Esophagus (tissue), 2 donors: ENCODE measurements around the gene PSMA4. TPM values are rescaled to one million over a fixed set of nuclear protein-coding genes. Genes with fewer than 3 reads are reported as not detected.
"Not testable (repeated sequence)": the region's sequence is repeated elsewhere in the genome, so short reads cannot be mapped to it uniquely, and the experiment has no call there.

Experiments used
- H3K27ac ChIP-seq, 2 donors: one replicate each; pipeline ENCODE4 v1.5.1; 2013; ENCODE audit warnings: low read depth in 2 of 2, mild to moderate bottlenecking in 2 of 2, inconsistent platforms in 1 of 2, low read length in 1 of 2, moderate library complexity in 1 of 2
- H3K27me3 ChIP-seq, 2 donors: one replicate each; pipeline ENCODE4 v1.6.1; 2013; ENCODE audit warnings: low read length in 2 of 2, control low read depth in 1 of 2, mild to moderate bottlenecking in 1 of 2; ENCODE audit not compliant: insufficient read depth in 2 of 2, control insufficient read depth in 1 of 2
- H3K36me3 ChIP-seq, 2 donors: one replicate each; pipeline ENCODE4 v1.6.1; 2013; ENCODE audit warnings: low read length in 1 of 2; ENCODE audit not compliant: control insufficient read depth in 2 of 2, insufficient read depth in 2 of 2
- H3K4me1 ChIP-seq, 2 donors: one replicate each; pipeline ENCODE4 v1.6.1; 2013; ENCODE audit warnings: low read length in 1 of 2; ENCODE audit not compliant: control insufficient read depth in 2 of 2, insufficient read depth in 2 of 2
- H3K4me3 ChIP-seq, 2 donors: one replicate each; pipeline ENCODE4 v1.5.1; 2013; ENCODE audit warnings: low read length in 2 of 2, mild to moderate bottlenecking in 2 of 2, low read depth in 1 of 2, moderate library complexity in 1 of 2
- H3K9me3 ChIP-seq, 2 donors: one replicate each; pipeline ENCODE4 v1.6.1; 2013; ENCODE audit warnings: mild to moderate bottlenecking in 2 of 2, low read depth in 1 of 2, low read length in 1 of 2, moderate library complexity in 1 of 2; ENCODE audit not compliant: control insufficient read depth in 2 of 2, insufficient read depth in 1 of 2
- WGBS, 2 donors: extraction: QIAGEN DNeasy Blood & Tissue Kit; methylation state at CpG; one replicate each; pipeline ENCODE4 v1.1.7; 2013; 5-methylcytosine and 5-hydroxymethylcytosine counted together
- polyA plus RNA-seq, 2 donors: library from polyadenylated mRNA; stranded (reverse); fragments of 200-250 nt; gene quantifications; one replicate each; pipeline ENCODE4 v1.2.3, GENCODE V29; 2013
- donor health status: healthy with polysubstance abuse.
- donor health status: Bipolar disorder and iron deficiency.

PSMA4 gene
- polyA plus RNA-seq, 2 donors: 109 to 188 TPM

DNA sequence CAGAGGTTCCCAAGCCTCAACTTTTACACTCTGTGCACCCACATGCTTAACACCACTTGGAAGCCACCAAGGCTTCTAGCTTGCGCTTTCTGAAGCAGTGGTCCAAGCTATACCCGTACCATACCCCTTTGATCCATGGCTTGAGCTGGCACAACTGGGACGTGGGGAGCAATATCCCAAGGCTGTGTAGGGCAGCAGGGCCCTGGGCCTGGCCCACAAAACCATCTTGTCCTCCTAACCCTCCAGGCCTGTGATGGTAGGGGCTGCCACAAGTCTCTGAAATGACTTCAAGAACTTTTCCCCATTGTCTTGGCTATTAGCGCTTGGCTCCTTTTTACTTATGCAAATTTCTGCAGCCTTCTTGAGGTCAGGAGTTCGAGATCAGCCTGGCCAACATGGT lies 16.0 kb upstream of the PSMA4 start:
- no peak overlapping the region for H3K4me3 ChIP-seq

DNA sequence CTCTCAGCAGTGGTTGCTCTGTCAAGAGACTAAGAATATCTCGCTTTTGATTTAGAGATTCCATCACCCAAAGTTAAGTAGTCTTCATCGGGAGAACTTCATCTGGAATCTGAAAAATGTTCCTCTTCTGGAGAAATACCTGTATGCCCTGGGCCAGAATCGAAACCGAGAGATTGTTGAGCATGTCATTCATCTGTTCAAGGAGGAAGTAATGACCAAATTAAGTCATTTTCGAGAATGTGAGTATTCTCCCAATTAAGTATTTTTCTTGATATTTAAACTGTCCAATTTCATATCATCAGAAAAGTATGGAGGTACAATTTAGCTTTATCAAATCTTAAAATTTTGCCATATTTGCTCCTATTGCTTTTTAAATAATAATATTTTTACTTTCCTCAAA lies 12.9 kb upstream of the PSMA4 start:
- H3K27ac ChIP-seq: no peak overlapping the region
- 91 to 95% methylated on average over 5 of the region's 5 CpGs for WGBS, 2 donors
- H3K36me3 ChIP-seq: no peaks in the 10 kb centered on the region
- H3K27me3 ChIP-seq: no peaks in the 10 kb centered on the region
- H3K4me1 ChIP-seq: no peaks in the 10 kb centered on the region
- no peaks in the 10 kb centered on the region for H3K9me3 ChIP-seq
- no peak overlapping the region for H3K4me3 ChIP-seq

More for the DNA sequence above, 16.0 kb upstream of the PSMA4 start:
- no peaks in the 10 kb centered on the region for H3K36me3 ChIP-seq
- H3K27me3 ChIP-seq: no peaks in the 10 kb centered on the region
- H3K27ac ChIP-seq: no peak overlapping the region
- no peaks in the 10 kb centered on the region for H3K9me3 ChIP-seq
- H3K4me1 ChIP-seq: no peaks in the 10 kb centered on the region
- 88 to 93% methylated on average over 5 of the region's 5 CpGs for WGBS, 2 donors

DNA sequence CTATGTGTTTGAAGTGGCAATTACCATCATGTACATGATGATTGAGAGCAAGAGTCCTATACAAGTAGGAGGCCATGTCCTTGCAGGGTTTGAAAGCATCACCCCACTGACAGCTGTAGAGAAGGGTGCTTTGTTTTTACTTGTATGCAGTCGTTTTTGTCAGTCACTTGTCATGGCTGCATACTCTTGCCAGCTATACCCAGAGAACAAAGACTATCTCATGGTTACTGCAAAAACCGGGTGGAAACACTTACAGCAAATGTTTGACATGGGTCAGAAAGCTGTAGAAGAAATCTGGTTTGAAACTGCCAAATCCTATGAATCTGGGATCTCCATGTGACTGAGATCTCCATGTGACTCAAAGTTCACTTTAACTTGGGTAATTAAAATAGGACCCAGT lies 6.9 kb upstream of the PSMA4 start:
- no peaks in the 10 kb centered on the region for H3K27me3 ChIP-seq
- no peaks in the 10 kb centered on the region for H3K9me3 ChIP-seq
- WGBS, 2 donors: 48 to 51% methylated on average over 2 of the region's 2 CpGs
- H3K4me1 ChIP-seq: no peaks in the 10 kb centered on the region
- no peaks in the 10 kb centered on the region for H3K36me3 ChIP-seq
- H3K4me3 ChIP-seq: no peak overlapping the region
- no peak overlapping the region for H3K27ac ChIP-seq

DNA sequence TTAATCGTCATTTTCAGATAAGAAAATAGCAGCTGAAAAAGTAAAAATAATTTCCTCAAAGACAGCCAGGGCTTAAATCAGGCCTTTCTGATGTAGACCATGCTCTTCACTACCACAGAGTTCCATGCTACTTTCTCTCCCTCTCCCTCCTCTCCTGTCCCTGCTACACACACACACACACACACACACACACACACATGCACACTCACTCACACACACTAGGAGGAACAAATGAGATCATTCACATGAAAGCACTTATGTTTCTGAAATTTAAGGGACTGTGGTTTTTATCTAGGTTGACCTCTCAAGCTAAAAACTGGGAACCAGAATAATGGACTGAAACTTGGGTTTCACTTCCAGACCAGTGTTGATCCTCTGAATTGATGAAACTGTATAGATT lies 4.1 kb upstream of the PSMA4 start:
- H3K27me3 ChIP-seq: no peaks in the 10 kb centered on the region
- 95 to 96% methylated on average over 1 of the region's 1 CpG for WGBS, 2 donors

DNA sequence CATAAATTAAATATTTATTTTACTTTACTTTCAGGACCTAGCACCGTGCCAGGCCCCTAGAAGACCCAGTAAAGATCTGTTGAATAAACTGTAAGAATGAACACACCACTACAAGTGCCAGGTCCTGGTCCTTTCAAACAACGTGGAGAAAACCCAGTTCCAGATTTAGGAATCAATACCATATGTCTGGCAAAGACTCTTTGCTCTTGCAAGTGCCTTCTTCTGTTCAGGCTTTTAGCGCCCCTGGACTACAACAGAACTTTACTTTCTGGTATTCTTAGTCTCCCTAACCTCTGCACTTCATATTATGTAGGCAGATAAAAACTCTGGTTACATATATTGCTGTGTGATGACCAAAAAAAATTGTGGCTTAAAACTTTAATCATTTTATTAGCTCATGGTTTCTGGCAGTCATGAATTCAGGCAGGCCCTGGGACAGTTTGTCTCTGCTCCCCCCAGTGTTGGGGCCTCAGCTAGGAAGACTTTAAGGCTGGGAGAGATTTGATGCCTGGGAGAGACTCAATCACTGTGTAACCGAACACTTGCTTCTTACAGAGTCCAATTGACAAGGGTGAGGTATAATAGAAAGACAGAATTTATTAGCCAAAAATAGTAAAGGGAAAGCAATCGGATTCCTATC lies 2.9 kb upstream of the PSMA4 start:
- 80 to 83% methylated on average over 5 of the region's 5 CpGs for WGBS, 2 donors
- H3K9me3 ChIP-seq: no peaks in the 10 kb centered on the region
- H3K36me3 ChIP-seq: no peaks in the 10 kb centered on the region
- H3K27me3 ChIP-seq: no peaks in the 10 kb centered on the region
- H3K4me3 ChIP-seq: no peak overlapping the region
- no peaks in the 10 kb centered on the region for H3K4me1 ChIP-seq
- H3K27ac ChIP-seq: no peak overlapping the region

More for the DNA sequence above, 4.1 kb upstream of the PSMA4 start:
- Histone ChIP-seq H3K4me1 (no peaks in the 10 kb centered on the region), H3K9me3 (no peaks in the 10 kb centered on the region), H3K36me3 (no peaks in the 10 kb centered on the region), H3K27ac (no peak overlapping the region), H3K4me3 (no peak overlapping the region)

DNA sequence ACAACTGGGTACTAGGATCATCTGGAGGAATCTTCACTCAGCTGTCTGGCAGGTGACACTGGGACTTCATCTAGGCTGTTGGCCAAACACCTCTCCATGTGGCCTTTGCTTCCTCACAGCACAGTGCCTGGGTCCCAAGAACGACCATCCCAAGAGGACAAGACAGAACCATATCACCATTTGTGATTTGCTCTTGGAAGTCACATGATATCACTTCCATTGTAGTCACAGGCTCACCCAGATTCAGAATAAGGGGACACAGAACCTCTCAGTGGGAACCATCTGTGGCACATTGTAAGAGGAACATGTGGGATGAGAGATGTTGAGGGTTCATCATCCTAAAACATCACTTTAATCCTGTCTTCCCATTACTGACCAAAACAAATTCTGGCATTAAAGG lies 1.9 kb upstream of the PSMA4 start:
- Histone ChIP-seq H3K9me3 (no peaks in the 10 kb centered on the region), H3K4me3 (no peak overlapping the region), H3K4me1 (peaks cover 0 to 2% of the 10 kb centered on the region in 2 donors), H3K27me3 (no peaks in the 10 kb centered on the region), H3K36me3 (peaks cover 0 to 2% of the 10 kb centered on the region in 2 donors), H3K27ac (no peak overlapping the region)
- 78 to 83% methylated on average over 1 of the region's 1 CpG for WGBS, 2 donors

DNA sequence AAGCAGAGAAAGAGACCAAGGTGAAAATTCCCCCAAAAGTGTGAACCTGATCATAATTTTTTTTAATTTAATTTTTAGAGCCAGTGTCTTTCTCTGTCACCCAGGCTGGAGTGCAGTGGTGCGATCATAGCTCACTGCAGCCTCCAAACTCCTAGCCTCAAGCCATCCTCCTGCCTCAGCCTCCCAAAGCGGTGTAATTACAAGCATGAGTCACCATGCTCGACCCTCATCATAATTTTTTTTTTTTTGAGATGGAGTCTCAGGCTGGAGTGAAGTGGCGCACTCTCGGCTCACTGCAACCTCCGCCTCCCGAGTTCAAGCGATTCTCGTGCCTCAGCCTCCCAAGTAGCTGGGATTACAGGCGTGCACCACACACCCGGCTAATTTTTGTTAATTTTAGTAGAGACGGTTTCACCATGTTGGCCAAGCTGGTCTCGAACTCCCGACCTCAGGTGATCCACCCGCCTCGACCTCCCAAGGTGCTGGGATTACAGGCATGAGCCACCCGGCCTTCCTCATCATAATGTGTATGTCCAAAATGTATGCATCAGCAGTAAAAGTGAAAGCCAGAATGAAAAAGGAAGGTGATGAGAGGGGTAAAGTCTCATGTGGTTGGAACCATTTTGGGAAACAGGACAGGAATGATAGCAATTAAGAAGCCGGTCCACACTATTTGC lies 642 bp upstream of the PSMA4 start:
- Histone ChIP-seq H3K4me3 (peak overlapping the region; percentile 81 to 85), H3K27ac (peak overlapping the region; percentile 94 to 99)
- 72 to 76% methylated on average over 18 of the region's 18 CpGs for WGBS, 2 donors
- H3K9me3 ChIP-seq, H3K36me3 ChIP-seq, H3K27me3 ChIP-seq, H3K4me1 ChIP-seq: not testable (repeated sequence)

DNA sequence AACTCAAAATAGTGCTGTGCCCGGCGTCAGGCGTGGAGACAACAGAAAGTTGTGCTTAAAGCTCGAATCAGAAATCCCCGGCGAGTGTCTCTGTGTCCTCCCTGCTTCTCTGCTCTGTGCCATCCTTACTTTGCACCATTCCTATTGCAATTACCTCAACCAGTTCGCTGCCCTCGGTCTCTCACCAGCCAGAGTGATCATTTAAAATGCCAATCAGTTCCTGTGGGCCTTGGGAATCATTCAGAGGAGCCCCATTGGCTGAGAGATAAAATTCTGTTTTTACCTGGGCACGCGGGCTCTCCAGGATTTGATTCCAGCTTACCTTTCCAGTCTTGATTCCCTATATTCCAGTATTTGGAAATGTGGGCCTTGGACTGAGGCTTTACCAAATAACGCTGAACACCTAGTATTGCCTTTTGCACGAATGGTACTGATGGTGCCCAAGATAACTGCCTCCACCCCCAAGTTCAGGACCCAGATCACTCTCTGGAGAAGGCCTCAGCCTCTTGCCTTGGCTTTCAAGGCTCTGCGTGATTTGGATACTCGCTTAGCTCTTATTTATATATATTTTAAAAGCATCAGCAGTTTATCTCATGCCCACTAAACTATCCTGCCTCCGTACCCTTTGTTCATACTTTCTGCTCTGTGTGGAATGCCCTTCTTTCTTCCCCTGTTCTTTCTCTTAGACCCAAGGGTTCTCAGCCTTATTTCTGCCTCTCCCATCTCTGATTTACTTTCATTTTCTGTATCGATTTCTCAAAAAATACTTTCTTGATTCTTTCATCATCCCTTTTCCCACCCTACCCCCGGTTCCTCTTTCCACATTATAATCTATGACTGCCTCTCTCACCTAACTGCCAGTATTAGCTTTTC lies 863 bp downstream of the PSMA4 start:
- H3K27ac ChIP-seq: peak overlapping the region; percentile 94 to 99
- H3K9me3 ChIP-seq: no peaks in the 10 kb centered on the region
- no peaks in the 10 kb centered on the region for H3K27me3 ChIP-seq
- WGBS, 2 donors: 3% methylated on average over 17 of the region's 17 CpGs
- peaks cover 2 to 3% of the 10 kb centered on the region in 2 donors for H3K36me3 ChIP-seq
- peaks cover 0 to 2% of the 10 kb centered on the region in 2 donors for H3K4me1 ChIP-seq
- H3K4me3 ChIP-seq: peak overlapping the region; percentile 81 to 85

DNA sequence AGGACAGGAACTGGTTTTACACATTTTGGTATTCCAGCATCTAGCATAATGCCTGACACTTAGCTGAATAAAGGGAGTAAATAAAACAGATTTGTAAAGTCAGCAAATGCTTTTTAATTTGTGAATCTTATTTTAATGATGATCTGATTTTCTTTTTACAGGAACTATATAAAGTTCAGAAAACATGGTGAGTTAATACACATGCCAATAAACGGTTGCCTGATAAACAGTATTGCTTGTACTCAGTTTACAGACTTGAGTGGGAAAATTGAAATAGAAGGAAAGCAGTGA lies 1.4 kb downstream of the PSMA4 start:
- Histone ChIP-seq H3K4me3 (peak overlapping the region in 1 of 2 donors; percentile 81), H3K4me1 (peaks cover 0 to 2% of the 10 kb centered on the region in 2 donors), H3K36me3 (peaks cover 2 to 4% of the 10 kb centered on the region in 2 donors), H3K27ac (no peak overlapping the region), H3K27me3 (no peaks in the 10 kb centered on the region), H3K9me3 (no peaks in the 10 kb centered on the region)
- WGBS, 2 donors: 22 to 29% methylated on average over 1 of the region's 1 CpG
